Right kidney (tissue), 1 donor: Measurements from ENCODE around the gene POFUT2.

Experiments
- DNase-seq: peaks from one replicate; pipeline ENCODE4 v3.0.0-alpha.2; 2016

POFUT2 gene

DNA sequence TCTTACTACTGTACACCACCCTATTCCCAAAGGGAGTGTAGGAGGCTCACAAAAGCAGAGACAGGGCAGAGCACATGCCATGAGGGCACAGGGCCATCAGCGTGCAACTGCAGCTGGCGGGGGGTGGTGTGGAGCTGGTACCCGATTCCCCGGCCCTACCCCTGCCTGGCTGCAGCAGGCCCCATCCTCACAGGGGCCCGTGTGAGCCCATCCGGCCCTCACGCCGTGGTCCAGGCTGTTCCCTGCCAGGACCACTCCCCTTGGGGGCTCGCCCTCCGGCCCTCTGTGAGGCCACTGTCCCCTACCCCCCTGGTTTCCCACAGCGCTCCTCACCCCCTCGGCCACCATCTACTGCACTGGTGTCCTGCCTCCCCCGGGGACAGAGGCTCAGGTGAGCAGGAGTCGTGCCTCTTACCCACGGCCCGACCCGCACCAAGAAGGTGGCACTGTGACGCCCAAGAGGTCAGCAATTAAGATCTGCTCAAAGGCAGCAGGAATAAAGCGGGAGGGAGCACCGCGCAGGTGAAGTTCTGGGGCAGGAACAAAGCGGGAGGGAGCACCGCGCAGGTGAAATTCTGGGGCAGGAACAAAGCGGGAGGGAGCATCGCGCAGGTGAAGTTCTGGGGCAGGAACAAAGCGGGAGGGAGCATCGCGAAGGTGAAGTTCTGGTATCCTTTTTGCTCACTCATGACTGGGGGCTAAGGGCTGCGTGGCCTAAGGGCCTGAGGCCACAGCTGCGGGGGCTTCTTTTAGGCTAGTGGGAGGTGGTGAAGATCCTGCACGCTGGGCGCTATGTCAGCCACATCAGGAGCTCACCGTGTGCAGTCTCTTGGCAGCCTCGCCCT, 3.9 kb downstream of the POFUT2 start:
- DNase-seq = no peak

- DNase-seq = no peak
Measured at GRCh38 chr21:45283035-45283610, 4.6 kb downstream of the POFUT2 start.

DNA sequence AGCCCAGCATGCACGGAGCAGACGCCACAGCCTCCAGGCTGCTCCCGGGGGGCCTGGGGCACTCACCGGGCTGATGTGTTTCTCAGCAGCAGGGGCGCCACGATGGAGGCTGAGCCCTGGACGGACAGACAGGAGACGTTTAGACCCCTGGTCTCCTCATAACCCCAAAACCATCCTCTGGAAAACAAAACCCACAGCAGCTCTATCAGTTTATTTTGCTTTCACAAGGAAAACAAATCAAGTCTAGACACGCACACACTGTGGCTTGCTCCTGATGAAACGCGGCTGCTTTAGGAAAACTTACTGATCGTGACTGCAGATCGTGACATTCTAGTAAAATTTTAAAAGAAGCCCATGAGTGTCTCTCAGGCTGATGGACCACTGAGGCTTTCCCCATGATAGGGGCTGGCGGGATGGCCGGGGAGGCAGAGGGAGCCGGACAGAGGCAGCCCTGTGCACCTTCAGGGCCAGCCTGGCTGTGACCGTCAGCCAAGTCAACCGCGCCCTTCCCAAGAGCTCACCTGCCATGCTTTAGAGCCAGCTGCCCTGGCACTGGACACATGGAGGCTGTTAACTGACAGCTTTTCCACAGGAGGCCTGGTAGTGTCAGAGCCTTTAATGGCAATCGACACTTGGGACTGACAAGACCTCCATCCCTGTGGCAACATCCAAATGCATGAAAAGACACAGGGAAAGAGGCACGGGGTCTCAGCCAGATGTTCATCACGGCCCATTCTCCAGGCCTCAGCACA, 5.2 kb downstream of the POFUT2 start:
- DNase-seq = no peak

GRCh38 chr21:45281411-45282282, 6.0 kb downstream of the POFUT2 start:
- DNase-seq = no peak

DNA sequence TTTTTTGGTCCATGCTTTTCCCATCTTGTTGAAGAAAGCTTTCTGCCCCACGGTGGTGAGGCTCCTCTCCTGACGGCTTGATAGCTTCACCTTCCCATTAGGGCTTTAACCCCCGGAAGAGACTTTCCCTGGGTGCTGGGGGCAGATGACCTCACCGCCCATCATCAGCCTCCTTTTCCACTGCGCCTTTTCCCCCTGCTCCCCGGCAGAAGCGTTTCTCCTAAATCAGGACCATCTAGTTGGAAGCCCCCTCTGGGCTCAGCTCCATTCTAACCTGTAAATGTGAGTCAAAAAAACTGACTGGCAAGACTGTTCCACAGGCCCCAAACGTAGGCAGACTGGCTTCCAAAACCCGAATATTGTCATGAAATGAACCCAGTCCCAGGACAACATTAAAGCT, 6.7 kb downstream of the POFUT2 start:
- no peak for DNase-seq

- no peak for DNase-seq
Measured at GRCh38 chr21:45280178-45280821, 7.4 kb downstream of the POFUT2 start.

DNA sequence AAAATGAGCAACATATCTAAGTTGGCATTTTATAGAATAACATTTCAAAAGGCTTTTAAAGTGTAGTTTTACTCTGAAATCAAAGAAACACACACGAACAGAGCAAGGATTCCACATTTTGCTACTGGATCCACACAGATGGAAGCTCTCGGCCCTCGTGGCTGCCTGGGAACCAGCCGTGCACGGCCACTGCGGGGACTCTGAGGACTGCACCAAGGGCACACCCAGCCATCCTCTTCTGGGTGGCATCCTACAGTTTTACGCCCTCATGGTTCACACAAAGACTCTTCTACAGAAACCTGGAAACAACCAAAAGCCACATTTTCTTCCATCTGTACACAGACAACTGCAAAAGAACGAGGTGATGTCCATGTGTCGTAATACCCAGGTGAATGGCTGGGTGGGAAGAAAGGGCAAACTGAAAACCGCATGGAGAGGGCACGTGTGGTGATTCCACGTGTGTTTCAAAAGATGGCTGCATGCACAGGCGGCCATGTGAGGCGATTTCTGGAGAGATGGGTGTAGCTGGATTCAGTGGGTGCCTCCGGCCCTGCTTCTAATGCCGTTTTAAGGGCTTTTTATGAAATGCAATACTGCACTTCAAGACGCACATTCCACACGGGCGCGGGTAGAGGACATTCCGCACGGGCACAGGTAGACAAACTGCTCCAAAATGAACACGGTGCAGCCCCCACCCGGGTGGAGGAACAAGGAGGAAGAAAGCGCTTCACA, 8.1 kb downstream of the POFUT2 start:
- no peak for DNase-seq

DNA sequence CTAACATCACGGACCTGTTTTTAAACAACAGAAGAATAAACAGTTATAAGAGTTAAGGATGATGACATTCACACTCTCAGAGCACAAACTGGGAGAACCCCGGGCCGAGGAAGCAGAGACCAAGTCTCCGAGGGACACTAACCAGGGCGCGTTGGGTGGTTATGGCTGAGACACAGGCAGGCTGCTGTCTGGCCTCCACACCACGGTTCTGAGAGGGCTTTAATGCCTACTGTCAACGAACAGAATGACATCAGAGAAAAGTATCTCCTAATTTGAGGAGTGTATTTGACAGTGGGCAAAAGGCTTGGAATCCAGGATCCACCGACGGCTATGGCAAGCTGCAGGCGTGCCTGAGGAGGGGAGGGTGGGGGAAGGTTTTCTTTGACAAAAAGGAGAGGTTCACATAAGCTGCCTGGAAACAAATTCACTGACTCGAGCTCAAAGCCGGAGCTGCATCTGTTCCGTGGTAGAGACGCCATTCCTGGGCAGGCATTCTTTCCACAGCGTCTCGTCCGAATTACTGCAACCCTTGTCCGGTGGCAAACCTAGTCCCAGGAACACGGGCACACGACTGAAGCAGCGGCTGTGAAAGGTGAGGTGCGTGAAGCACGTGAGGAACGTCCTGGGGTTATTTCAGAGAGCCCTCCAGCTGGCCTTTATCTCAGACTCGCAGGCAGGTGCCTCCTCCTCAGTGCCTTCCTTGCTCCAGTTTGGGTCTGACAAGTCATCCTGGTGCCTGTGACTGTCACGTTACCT, 9.4 kb downstream of the POFUT2 start:
- no peak for DNase-seq

DNA sequence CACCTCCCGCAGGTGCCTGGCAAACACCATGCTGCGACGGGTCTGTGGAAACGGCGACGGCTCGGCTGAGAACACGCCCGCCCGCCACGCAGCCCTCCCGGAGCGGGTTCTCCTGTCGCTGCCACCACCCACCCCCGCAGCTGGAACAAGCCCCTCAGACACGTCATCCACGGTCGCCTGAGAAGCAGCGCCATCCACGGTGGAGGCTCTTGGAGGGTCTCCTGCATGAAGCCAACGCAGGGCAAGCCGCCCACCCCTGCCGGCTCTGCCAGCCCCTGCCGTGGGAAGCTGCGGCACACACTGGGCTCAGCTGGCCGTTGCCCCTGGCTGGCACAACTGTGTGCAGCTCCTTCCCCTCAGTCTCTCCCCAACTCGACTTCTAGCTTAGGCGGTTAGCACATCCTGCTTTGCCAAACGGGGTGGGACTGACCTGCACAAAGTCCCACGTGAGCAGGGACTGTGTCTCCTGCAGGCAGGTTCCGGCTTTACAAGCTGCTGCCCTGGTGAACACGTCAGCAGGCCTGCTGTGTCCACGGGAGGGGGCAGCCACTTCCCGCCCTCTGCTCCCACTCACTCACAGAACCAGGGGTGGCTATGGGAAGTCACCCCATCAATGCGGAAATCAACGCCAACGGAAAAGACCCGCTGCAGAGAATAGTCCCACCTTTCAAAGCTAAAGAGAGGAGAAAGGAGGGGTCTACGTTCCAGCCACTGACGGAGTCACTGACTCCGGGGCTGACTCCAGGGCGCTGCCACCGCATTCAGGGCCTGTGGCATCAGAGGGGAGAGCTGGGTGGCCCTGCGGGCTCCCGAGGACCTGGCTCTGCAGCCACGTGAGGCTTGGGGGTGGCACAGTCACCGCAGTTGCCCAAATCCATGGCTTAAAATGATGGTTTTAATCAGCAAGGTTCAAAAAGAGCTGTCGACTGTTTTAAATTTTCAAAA, 10.3 kb downstream of the POFUT2 start:
- DNase-seq = no peak

- no peak for DNase-seq
Measured at GRCh38 chr21:45276596-45276995, 11.1 kb downstream of the POFUT2 start.

- DNase-seq = no peak
Measured at GRCh38 chr21:45270306-45270821, 17.3 kb downstream of the POFUT2 start.

GRCh38 chr21:45269861-45270260, 17.8 kb downstream of the POFUT2 start:
- DNase-seq = no peak

GRCh38 chr21:45267390-45267760, 20.3 kb downstream of the POFUT2 start:
- no peak for DNase-seq

- DNase-seq = no peak
Measured at GRCh38 chr21:45266518-45267389, 20.9 kb downstream of the POFUT2 start.

GRCh38 chr21:45265721-45266517, 21.8 kb downstream of the POFUT2 start:
- DNase-seq = no peak

GRCh38 chr21:45264912-45265515, 22.7 kb downstream of the POFUT2 start:
- no peak for DNase-seq
